Cardiac muscle cell (in vitro differentiated cells and primary cell): ENCODE results near the gene EDEM2. TPM values are rescaled to one million over a fixed set of nuclear protein-coding genes. Genes with fewer than 3 reads are reported as not detected.
"Not testable (repeated sequence)": the region's sequence is repeated elsewhere in the genome, so short reads cannot be mapped to it uniquely, and the experiment has no call there.

Experiments used
- DNase-seq, 2 donors: peaks; one replicate each; pipeline versions ENCODE4 v3.0.0 to v3.0.0-alpha.2; 2010 to 2017; ENCODE audit warnings: low read depth in 1 of 2, low spot score in 1 of 2
- H3K27ac ChIP-seq: fragments of 200-600 bp; sonication (generic); 2 replicates; pipeline ENCODE4 v1.5.1; 2016
- H3K27me3 ChIP-seq: fragments of 200-600 bp; sonication (generic); 2 replicates; pipeline ENCODE4 v1.6.0; 2016; ENCODE audit warnings: control low read depth
- H3K36me3 ChIP-seq: fragments of 200-600 bp; sonication (generic); 2 replicates; pipeline ENCODE4 v1.5.1; 2016; ENCODE audit warnings: control low read depth
- H3K4me1 ChIP-seq: fragments of 200-600 bp; sonication (generic); 2 replicates; pipeline ENCODE4 v1.8.1; 2017; ENCODE audit warnings: low read depth, mild to moderate bottlenecking, mixed run types
- H3K4me3 ChIP-seq: fragments of 200-600 bp; sonication (generic); 2 replicates; pipeline ENCODE4 v1.5.1; 2016; ENCODE audit warnings: mild to moderate bottlenecking
- H3K9me3 ChIP-seq: fragments of 200-600 bp; sonication (generic); 2 replicates; pipeline ENCODE4 v1.5.1; 2017; ENCODE audit warnings: low read depth, mild to moderate bottlenecking, control low read depth
- CTCF ChIP-seq: IDR thresholded peaks from 2 replicates; pipeline ENCODE4 v1.5.1; 2012; ENCODE audit warnings: low read depth, mild to moderate bottlenecking, low read length
- polyA plus RNA-seq: library from polyadenylated mRNA; unstranded; fragments of >200 nt; fragmentation: Nextera tagmentation; extraction: Ambion mirVana; gene quantifications from 2 replicates; pipeline ENCODE4 v1.2.1, GENCODE V29; 2016
- total RNA-seq: library from RNA; depleted of rRNA; stranded (reverse); fragments of >200 nt; gene quantifications from 2 replicates; pipeline ENCODE4 v1.2.3, GENCODE V29; 2016

EDEM2 gene
- total and polyA plus RNA-seq, 2 experiments from 2014 or later, result 40.1 to 57.5 TPM

- H3K27me3 ChIP-seq, result no peaks in the 10 kb centered on the region
- peak; percentile 32 to 95 for DNase-seq
- no peak within 1 kb of the TSS for H3K27ac ChIP-seq
- H3K4me3 ChIP-seq, result no peak within 1 kb of the TSS
- no peaks in the 10 kb centered on the region for H3K36me3 ChIP-seq
- TF ChIP-seq CTCF, result no peak
- H3K4me1 ChIP-seq, result peaks cover 5% of the 10 kb centered on the region
- no peaks in the 10 kb centered on the region for H3K9me3 ChIP-seq
Measured at GRCh38 chr20:35171753-35172433, 24.8 kb upstream of the EDEM2 start, which contains the start of gene PROCR. TSS of gene PROCR (plus strand) at chr20:35172072. CDS start at chr20:35172155, 83 bp downstream.

- H3K4me3 ChIP-seq, result no peak overlapping the region
- no peak overlapping the region for H3K27ac ChIP-seq
- no peaks in the 10 kb centered on the region for H3K36me3 ChIP-seq
- no peak for TF ChIP-seq CTCF
- H3K4me1 ChIP-seq, result peaks cover 5% of the 10 kb centered on the region
- H3K27me3 ChIP-seq, result no peaks in the 10 kb centered on the region
- no peaks in the 10 kb centered on the region for H3K9me3 ChIP-seq
- DNase-seq, result no peak
Measured at GRCh38 chr20:35171438-35171752, 24.3 kb upstream of the EDEM2 start.

GRCh38 chr20:35168701-35169409 lies 21.7 kb upstream of the EDEM2 start:
- H3K27ac ChIP-seq, H3K27me3 ChIP-seq, H3K4me1 ChIP-seq, DNase-seq, H3K4me3 ChIP-seq, H3K9me3 ChIP-seq, H3K36me3 ChIP-seq: not testable (repeated sequence)

- Histone ChIP-seq H3K36me3 (no peaks in the 10 kb centered on the region), H3K27ac (no peak overlapping the region), H3K27me3 (no peaks in the 10 kb centered on the region), H3K4me3 (no peak overlapping the region), H3K9me3 (no peaks in the 10 kb centered on the region), H3K4me1 (peaks cover 5% of the 10 kb centered on the region)
- DNase-seq, result no peak
- no peak for TF ChIP-seq CTCF
Measured at GRCh38 chr20:35167787-35168186, 20.7 kb upstream of the EDEM2 start.

- H3K27me3 ChIP-seq, result no peaks in the 10 kb centered on the region
- H3K36me3 ChIP-seq, result no peaks in the 10 kb centered on the region
- TF ChIP-seq CTCF, result no peak
- no peaks in the 10 kb centered on the region for H3K9me3 ChIP-seq
- DNase-seq, result peak in 1 of 2 donors; percentile 71
- no peaks in the 10 kb centered on the region for H3K4me1 ChIP-seq
- H3K4me3 ChIP-seq, result no peak overlapping the region
- no peak overlapping the region for H3K27ac ChIP-seq
Measured at GRCh38 chr20:35166242-35166830, 19.2 kb upstream of the EDEM2 start.
